HepG2 (cell line): ENCODE results near the gene HEXIM1. TPM values are rescaled to one million over a fixed set of nuclear protein-coding genes. Genes with fewer than 3 reads are reported as not detected.

Experiments used
- ADNP ChIP-seq: sonication (generic); formaldehyde crosslinking; IDR thresholded peaks from 2 replicates; pipeline ENCODE4 v1.4.0; 2020; ENCODE audit warnings: missing genetic modification reagents
- AHDC1 ChIP-seq: sonication (generic); formaldehyde crosslinking; IDR thresholded peaks from 2 replicates; pipeline ENCODE4 v1.5.1; 2020; ENCODE audit warnings: mild to moderate bottlenecking, missing genetic modification reagents, borderline replicate concordance
- GPN1 ChIP-seq: sonication (generic); formaldehyde crosslinking; IDR thresholded peaks from 2 replicates; pipeline ENCODE4 v1.5.1; 2020; ENCODE audit warnings: missing genetic modification reagents, borderline replicate concordance
- KLF6 ChIP-seq: IDR thresholded peaks from 2 replicates; pipeline ENCODE4 v1.8.0; 2016; ENCODE audit warnings: missing biosample characterization, missing genetic modification reagents
- KLF9 ChIP-seq: IDR thresholded peaks from 2 replicates; pipeline ENCODE4 v1.6.1; 2016; ENCODE audit warnings: low read depth
- MXD4 ChIP-seq: IDR thresholded peaks from 2 replicates; pipeline ENCODE4 v1.6.1; 2016; ENCODE audit warnings: mild to moderate bottlenecking, missing biosample characterization, missing genetic modification reagents
- NCOA5 ChIP-seq: sonication (generic); formaldehyde crosslinking; IDR thresholded peaks from 2 replicates; pipeline ENCODE4 v1.4.0; 2020; ENCODE audit warnings: missing genetic modification reagents
- NFKBIZ ChIP-seq: IDR thresholded peaks from 2 replicates; pipeline ENCODE4 v1.6.1; 2018; ENCODE audit warnings: missing genetic modification reagents, missing compliant biosample characterization
- NKX3-1 ChIP-seq: sonication (generic); formaldehyde crosslinking; IDR thresholded peaks from 2 replicates; pipeline ENCODE4 v1.5.0; 2020; ENCODE audit warnings: missing genetic modification reagents
- PHF20 ChIP-seq: sonication (generic); formaldehyde crosslinking; IDR thresholded peaks from 2 replicates; pipeline ENCODE4 v1.5.0; 2020; ENCODE audit warnings: mild to moderate bottlenecking, missing genetic modification reagents
- SAFB2 ChIP-seq: sonication (generic); formaldehyde crosslinking; IDR thresholded peaks from 2 replicates; pipeline ENCODE4 v1.5.1; 2020; ENCODE audit warnings: missing genetic modification reagents, low read depth, mild to moderate bottlenecking, borderline replicate concordance
- SYNCRIP ChIP-seq: fragments of 200-400 bp; formaldehyde crosslinking; IDR thresholded peaks from 2 replicates; pipeline ENCODE4 v1.6.1; 2018; ENCODE audit warnings: mild to moderate bottlenecking, low read depth, low read length; ENCODE audit not compliant: insufficient read depth
- THAP7 ChIP-seq: sonication (generic); formaldehyde crosslinking; IDR thresholded peaks from 2 replicates; pipeline ENCODE4 v1.8.1; 2023; ENCODE audit warnings: mild to moderate bottlenecking, missing genetic modification reagents
- ZBTB43 ChIP-seq: sonication (generic); formaldehyde crosslinking; conservative IDR thresholded peaks from 2 replicates; pipeline ENCODE4 v1.4.0; 2020; ENCODE audit warnings: missing genetic modification reagents
- ZKSCAN1 ChIP-seq: fragments of 150-350 bp; IDR thresholded peaks from 2 replicates; pipeline ENCODE4 v1.6.1; 2014; ENCODE audit warnings: low read length
- ZNF234 ChIP-seq: sonication (generic); formaldehyde crosslinking; conservative IDR thresholded peaks from 2 replicates; pipeline ENCODE4 v1.5.1; 2020; ENCODE audit warnings: mild to moderate bottlenecking, missing genetic modification reagents
- ZNF235 ChIP-seq: sonication (generic); formaldehyde crosslinking; IDR thresholded peaks from 2 replicates; pipeline ENCODE4 v1.8.1; 2023; ENCODE audit warnings: mild to moderate bottlenecking, missing genetic modification reagents, borderline replicate concordance
- ZNF281 ChIP-seq: sonication (generic); formaldehyde crosslinking; IDR thresholded peaks from 2 replicates; pipeline ENCODE4 v1.4.0; 2020; ENCODE audit warnings: missing genetic modification reagents, borderline replicate concordance
- ZNF652 ChIP-seq: IDR thresholded peaks from 2 replicates; pipeline ENCODE4 v1.6.1; 2016; ENCODE audit warnings: low read depth, borderline replicate concordance
- ZSCAN30 ChIP-seq: sonication (generic); formaldehyde crosslinking; IDR thresholded peaks from 2 replicates; pipeline ENCODE4 v1.5.0; 2020; ENCODE audit warnings: mild to moderate bottlenecking, missing genetic modification reagents
- polyA plus RNA-seq, 8 experiments: library from polyadenylated mRNA; depleted of rRNA in 3 of 8; stranded (reverse) in 7 of 8; unstranded in 1 of 8; fragments of >200 nt; fragmentation: Illumina TruSeq in 4 of 8; extraction: Trizol in 4 of 8; gene quantifications; 2 replicates each; pipeline versions ENCODE4 v1.2.1 to v1.2.3, GENCODE V29; 2011 to 2016; ENCODE audit warnings: low read depth in 4 of 8, missing spikeins in 1 of 8, mixed read lengths in 1 of 8; ENCODE audit not compliant: insufficient read depth in 1 of 8
- total RNA-seq, 5 experiments: library from RNA; depleted of rRNA; stranded (reverse); fragments of >200 nt; fragmentation: Illumina TruSeq; extraction: Trizol; gene quantifications; 2 replicates each; pipeline ENCODE4 v1.2.3, GENCODE V29; 2016; ENCODE audit warnings: low read depth in 1 of 5

The HEXIM1 gene
- total and polyA plus RNA-seq, 2 of the 13 experiments (the other 11 are each of a cell fraction or from before 2014, with no cell fraction given): 10.5 to 16.6 TPM

- TF ChIP-seq ADNP (CRISPR knock-in tag): no peak
- TF ChIP-seq NKX3-1: no peak
- no peak for TF ChIP-seq ZKSCAN1
- no peak for TF ChIP-seq ZNF652
- no peak for TF ChIP-seq NFKBIZ
- no peak for TF ChIP-seq NCOA5 (CRISPR knock-in tag)
- no peak for TF ChIP-seq KLF6
- no peak for TF ChIP-seq AHDC1 (CRISPR knock-in tag)
- TF ChIP-seq GPN1 (CRISPR knock-in tag): no peak
- TF ChIP-seq ZBTB43 (CRISPR knock-in tag): no peak
- TF ChIP-seq THAP7 (CRISPR knock-in tag): no peak
- TF ChIP-seq SAFB2 (CRISPR knock-in tag): 0 out of 2 replicates have a peak, but pooled peaks have one; percentile 9
- no peak for TF ChIP-seq ZNF234 (CRISPR knock-in tag)
- TF ChIP-seq PHF20 (CRISPR knock-in tag): no peak
- TF ChIP-seq ZNF281 (CRISPR knock-in tag): no peak
- 0 out of 2 replicates have a peak, but pooled peaks have one; percentile 7 for TF ChIP-seq ZNF235 (CRISPR knock-in tag)
- no peak for TF ChIP-seq MXD4 (CRISPR knock-in tag)
- no peak for TF ChIP-seq ZSCAN30 (CRISPR knock-in tag)
- no peak for TF ChIP-seq KLF9 (CRISPR knock-in tag)
- no peak for TF ChIP-seq SYNCRIP
Measured at GRCh38 chr17:45135978-45136791, 12.1 kb upstream of the HEXIM1 start (continued).
